Progenitor cell of endocrine pancreas (in vitro differentiated cells): ENCODE data around the gene MYB. TPM values are rescaled to one million over a fixed set of nuclear protein-coding genes. Genes with fewer than 3 reads are reported as not detected.

ENCODE experiments used
- DNase-seq: peaks from one replicate; pipeline ENCODE4 v3.0.0; 2021; ENCODE audit warnings: low spot score; ENCODE audit not compliant: unreplicated experiment
- H3K27ac Mint-ChIP-seq: 2 replicates; pipeline ENCODE4 v1.8.0; 2021; ENCODE audit warnings: mild to moderate bottlenecking, moderate library complexity, mixed read lengths
- H3K27me3 Mint-ChIP-seq: 2 replicates; pipeline ENCODE4 v1.8.0; 2021; ENCODE audit warnings: mixed read lengths
- H3K36me3 Mint-ChIP-seq: 2 replicates; pipeline ENCODE4 v1.8.0; 2022; ENCODE audit warnings: mixed read lengths; ENCODE audit not compliant: insufficient read depth
- H3K4me1 Mint-ChIP-seq: 2 replicates; pipeline ENCODE4 v1.8.0; 2021; ENCODE audit warnings: low read depth, mixed read lengths
- H3K4me3 Mint-ChIP-seq: 2 replicates; pipeline ENCODE4 v1.8.0; 2021; ENCODE audit warnings: low read depth, mild to moderate bottlenecking, moderate library complexity, mixed read lengths
- H3K9me3 Mint-ChIP-seq: 2 replicates; pipeline ENCODE4 v1.8.0; 2021; ENCODE audit warnings: low read depth, mixed read lengths
- total RNA-seq: library from RNA; stranded (reverse); gene quantifications from 2 replicates; pipeline ENCODE4 v1.2.1, GENCODE V29; 2021
- TF ChIP-seq, protein P1 (sequence below): fragments of 200-600 bp; sonication (generic); IDR thresholded peaks from one replicate; pipeline ENCODE4 v1.5.0; 2021; ENCODE audit warnings: antibody characterized with exemption, mild to moderate bottlenecking; ENCODE audit not compliant: unreplicated experiment

Gene MYB
- total RNA-seq, 1 donor from 2014 or later: 5.6 TPM

DNA sequence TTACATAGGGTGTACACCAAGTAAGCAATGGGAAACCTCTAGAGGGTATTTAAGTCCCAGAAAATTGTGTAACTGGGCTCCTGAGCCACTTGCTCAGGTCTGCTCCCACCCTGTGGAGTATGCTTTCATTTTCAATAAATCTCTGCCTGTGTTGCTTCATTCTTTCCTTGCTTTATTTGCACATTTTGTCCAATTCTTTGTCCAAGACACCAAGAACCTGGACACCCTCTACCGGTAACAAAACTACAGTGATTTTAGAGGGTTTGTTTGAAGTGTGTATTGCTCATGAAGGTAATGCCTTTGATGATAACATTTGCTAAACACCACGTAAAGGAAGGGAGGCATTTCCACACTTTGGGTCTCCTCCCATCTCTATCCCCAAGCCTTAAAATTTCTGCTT, 46.2 kb downstream of the MYB start:
- H3K4me3 Mint-ChIP-seq: no peak overlapping the region
- no peaks in the 10 kb centered on the region for H3K36me3 Mint-ChIP-seq
- TF ChIP-seq, protein P1, sequence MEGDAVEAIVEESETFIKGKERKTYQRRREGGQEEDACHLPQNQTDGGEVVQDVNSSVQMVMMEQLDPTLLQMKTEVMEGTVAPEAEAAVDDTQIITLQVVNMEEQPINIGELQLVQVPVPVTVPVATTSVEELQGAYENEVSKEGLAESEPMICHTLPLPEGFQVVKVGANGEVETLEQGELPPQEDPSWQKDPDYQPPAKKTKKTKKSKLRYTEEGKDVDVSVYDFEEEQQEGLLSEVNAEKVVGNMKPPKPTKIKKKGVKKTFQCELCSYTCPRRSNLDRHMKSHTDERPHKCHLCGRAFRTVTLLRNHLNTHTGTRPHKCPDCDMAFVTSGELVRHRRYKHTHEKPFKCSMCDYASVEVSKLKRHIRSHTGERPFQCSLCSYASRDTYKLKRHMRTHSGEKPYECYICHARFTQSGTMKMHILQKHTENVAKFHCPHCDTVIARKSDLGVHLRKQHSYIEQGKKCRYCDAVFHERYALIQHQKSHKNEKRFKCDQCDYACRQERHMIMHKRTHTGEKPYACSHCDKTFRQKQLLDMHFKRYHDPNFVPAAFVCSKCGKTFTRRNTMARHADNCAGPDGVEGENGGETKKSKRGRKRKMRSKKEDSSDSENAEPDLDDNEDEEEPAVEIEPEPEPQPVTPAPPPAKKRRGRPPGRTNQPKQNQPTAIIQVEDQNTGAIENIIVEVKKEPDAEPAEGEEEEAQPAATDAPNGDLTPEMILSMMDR: no peak
- H3K27me3 Mint-ChIP-seq: no peaks in the 10 kb centered on the region
- H3K4me1 Mint-ChIP-seq: peaks cover 2% of the 10 kb centered on the region
- H3K9me3 Mint-ChIP-seq: no peaks in the 10 kb centered on the region
- DNase-seq: no peak
- no peak overlapping the region for H3K27ac Mint-ChIP-seq

DNA sequence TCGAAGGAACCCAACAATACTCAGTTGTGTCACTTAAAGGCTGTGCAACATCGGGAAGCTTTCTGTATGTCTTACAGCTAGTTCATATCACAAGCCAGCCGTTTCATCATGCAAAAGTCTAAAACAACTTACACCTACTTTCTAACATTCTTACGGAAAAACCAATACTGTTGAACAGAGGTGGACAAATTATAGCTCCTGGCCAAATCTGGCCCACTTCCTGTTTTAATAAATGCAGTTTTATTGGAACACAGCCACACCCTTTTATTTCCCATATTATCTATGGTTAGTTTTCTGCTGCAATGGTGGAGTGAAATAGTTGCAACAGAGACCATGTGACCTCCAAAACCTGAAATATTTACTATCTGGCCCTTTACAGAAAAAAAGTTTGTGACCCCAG, 46.6 kb downstream of the MYB start:
- DNase-seq: no peak
- TF ChIP-seq, protein P1: no peak
- no peaks in the 10 kb centered on the region for H3K36me3 Mint-ChIP-seq
- no peak overlapping the region for H3K4me3 Mint-ChIP-seq
- H3K4me1 Mint-ChIP-seq: peaks cover 2% of the 10 kb centered on the region
- no peaks in the 10 kb centered on the region for H3K27me3 Mint-ChIP-seq
- no peaks in the 10 kb centered on the region for H3K9me3 Mint-ChIP-seq
- no peak overlapping the region for H3K27ac Mint-ChIP-seq

DNA sequence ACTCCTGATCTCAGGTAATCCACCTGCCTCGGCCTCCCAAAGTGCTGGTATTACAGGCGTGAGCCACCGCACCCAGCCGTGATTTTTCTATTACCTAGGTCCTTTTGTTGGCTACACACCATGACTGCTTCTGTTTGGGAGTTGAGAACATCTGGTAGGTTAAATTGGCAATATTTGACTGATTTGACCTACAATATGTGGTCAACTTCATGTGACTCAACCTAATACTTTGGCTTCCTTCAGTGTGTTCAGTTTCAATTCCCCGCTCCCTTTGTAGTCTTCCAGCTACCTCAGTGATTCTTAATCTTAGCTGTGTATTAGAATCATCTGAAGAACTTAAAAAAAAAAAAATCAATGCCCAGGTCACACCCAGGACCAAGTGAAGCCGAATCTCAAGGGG, 47.4 kb downstream of the MYB start:
- Mint-ChIP-seq H3K9me3 (no peaks in the 10 kb centered on the region), H3K4me3 (no peak overlapping the region), H3K27me3 (no peaks in the 10 kb centered on the region), H3K4me1 (peaks cover 2% of the 10 kb centered on the region), H3K36me3 (no peaks in the 10 kb centered on the region), H3K27ac (no peak overlapping the region)
- no peak for DNase-seq
- TF ChIP-seq, protein P1: no peak

- no peak for DNase-seq
- peaks cover 2% of the 10 kb centered on the region for H3K4me1 Mint-ChIP-seq
These were observed 48.9 kb downstream of the MYB start for GRCh38 chr6:135229996-135230395.

DNA sequence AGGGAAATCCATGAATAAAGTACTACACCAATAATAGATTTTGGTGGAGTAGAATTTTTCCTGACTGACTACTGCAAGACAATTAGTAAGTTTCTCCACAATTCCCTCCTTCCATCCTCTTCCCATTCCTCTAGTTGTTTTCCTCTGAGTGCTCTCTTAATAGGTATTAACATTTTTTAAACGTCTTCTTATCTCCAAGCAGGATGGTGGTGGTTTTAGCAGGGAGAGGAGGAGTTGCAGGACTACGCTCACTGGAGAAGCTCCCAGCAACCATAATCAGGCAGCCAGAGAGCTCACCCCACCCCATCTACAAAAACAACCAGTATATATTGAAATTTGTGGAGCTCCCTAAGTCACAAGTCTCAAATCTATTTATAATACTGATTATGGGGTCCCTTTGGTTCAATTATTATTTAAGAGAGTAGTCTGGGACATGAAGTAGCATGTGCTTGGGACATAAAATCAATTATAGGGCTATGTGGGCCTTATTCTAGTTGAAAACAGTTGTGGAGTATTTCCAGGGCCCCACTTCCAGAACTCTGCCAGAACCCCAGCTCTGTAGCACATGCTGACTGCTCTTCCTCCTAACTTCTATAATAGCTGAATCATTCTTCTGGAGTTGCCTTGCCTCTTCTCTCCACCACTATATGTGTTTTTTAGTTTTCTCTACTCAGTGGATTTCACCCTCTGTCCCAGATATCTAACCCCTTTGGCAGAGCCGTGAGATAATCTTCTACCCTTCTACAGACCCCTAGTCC, 49.8 kb downstream of the MYB start:
- no peak for DNase-seq
- Mint-ChIP-seq H3K27me3 (no peaks in the 10 kb centered on the region), H3K4me3 (no peak overlapping the region), H3K27ac (no peak overlapping the region), H3K36me3 (no peaks in the 10 kb centered on the region), H3K4me1 (peaks cover 2% of the 10 kb centered on the region), H3K9me3 (no peaks in the 10 kb centered on the region)
- TF ChIP-seq, protein P1: no peak

More at GRCh38 chr6:135229996-135230395, 48.9 kb downstream of the MYB start:
- Mint-ChIP-seq H3K9me3 (no peaks in the 10 kb centered on the region), H3K36me3 (no peaks in the 10 kb centered on the region), H3K27me3 (no peaks in the 10 kb centered on the region), H3K4me3 (no peak overlapping the region), H3K27ac (no peak overlapping the region)
- TF ChIP-seq, protein P1: no peak
